Breast epithelium (tissue), 4 donors: ENCODE results near the gene CST9L. TPM values are rescaled to one million over a fixed set of nuclear protein-coding genes. Genes with fewer than 3 reads are reported as not detected.
"Not testable (repeated sequence)": the region's sequence is repeated elsewhere in the genome, so short reads cannot be mapped to it uniquely, and the experiment has no call there.

ENCODE experiments used
- DNase-seq, 2 donors: peaks; one replicate each; pipeline ENCODE4 v3.0.0-alpha.2; 2019; ENCODE audit warnings: low spot score in 2 of 2
- H3K27ac ChIP-seq, 2 donors: fragments of 200-600 bp; sonication (generic) in 1 of 2; one replicate each; pipeline ENCODE4 v1.5.1; 2016 to 2019; ENCODE audit warnings: mild to moderate bottlenecking in 1 of 2
- H3K27me3 ChIP-seq, 2 donors: fragments of 200-600 bp; sonication (generic) in 1 of 2; one replicate each; pipeline versions ENCODE4 v1.5.1 to v1.6.0; 2017 to 2019; ENCODE audit warnings: control low read depth in 1 of 2, mild to moderate bottlenecking in 1 of 2
- H3K36me3 ChIP-seq: fragments of 200-600 bp; one replicate; pipeline ENCODE4 v1.5.1; 2019
- H3K4me1 ChIP-seq, 2 donors: fragments of 200-600 bp; sonication (generic); one replicate each; pipeline ENCODE4 v1.5.1; 2016 to 2019; ENCODE audit warnings: control low read depth in 1 of 2
- H3K4me3 ChIP-seq, 3 donors: fragments of 200-600 bp; sonication (generic); 1 replicate in 2 of 3; 2 replicates in 1 of 3; pipeline ENCODE4 v1.5.1; 2016 to 2019; ENCODE audit warnings: mild to moderate bottlenecking in 3 of 3, moderate library complexity in 2 of 3
- H3K9me3 ChIP-seq, 2 donors: fragments of 200-600 bp; sonication (generic) in 1 of 2; one replicate each; pipeline ENCODE4 v1.5.1; 2016 to 2019; ENCODE audit warnings: control low read depth in 1 of 2
- POLR2A ChIP-seq: fragments of 450-650 bp; IDR thresholded peaks from one replicate; pipeline ENCODE4 v1.6.1; 2016; ENCODE audit warnings: antibody characterized with exemption, mild to moderate bottlenecking, moderate library complexity
- POLR2AphosphoS5 ChIP-seq, 3 donors: sonication (generic); formaldehyde crosslinking; IDR thresholded peaks; one replicate each; pipeline ENCODE4 v1.6.1; 2017; ENCODE audit warnings: antibody characterized with exemption in 3 of 3
- intact Hi-C: fragments of 100-400 bp; cut with DNase I; formaldehyde crosslinking; loops from one replicate; pipeline ENCODE4 v1.15.1; 2023; ENCODE audit warnings: low total_unique reads
- total RNA-seq, 3 donors: library from RNA; depleted of rRNA; stranded (reverse); fragments of >200 nt; gene quantifications; one replicate each; pipeline ENCODE4 v1.1.0, GENCODE V29; 2016
- TF ChIP-seq, protein P1 (sequence below), 3 donors: fragments of 450-650 bp; IDR thresholded peaks; one replicate each; pipeline ENCODE4 v1.5.1; 2016 to 2017; ENCODE audit warnings: antibody characterized with exemption in 3 of 3, mild to moderate bottlenecking in 3 of 3, moderate library complexity in 3 of 3

Gene CST9L
- total RNA-seq, 3 donors from 2014 or later: not detected

- Histone ChIP-seq H3K27ac (no peak overlapping the region), H3K4me1 (no peaks in the 10 kb centered on the region), H3K4me3 (no peak overlapping the region), H3K27me3 (no peaks in the 10 kb centered on the region), H3K9me3 (no peaks in the 10 kb centered on the region), H3K36me3 (no peaks in the 10 kb centered on the region)
- no peak for DNase-seq
- TF ChIP-seq POLR2A (no peak), POLR2AphosphoS5 (IDR thresholded peaks at IDR 0.05) (no peak)
- TF ChIP-seq, protein P1, sequence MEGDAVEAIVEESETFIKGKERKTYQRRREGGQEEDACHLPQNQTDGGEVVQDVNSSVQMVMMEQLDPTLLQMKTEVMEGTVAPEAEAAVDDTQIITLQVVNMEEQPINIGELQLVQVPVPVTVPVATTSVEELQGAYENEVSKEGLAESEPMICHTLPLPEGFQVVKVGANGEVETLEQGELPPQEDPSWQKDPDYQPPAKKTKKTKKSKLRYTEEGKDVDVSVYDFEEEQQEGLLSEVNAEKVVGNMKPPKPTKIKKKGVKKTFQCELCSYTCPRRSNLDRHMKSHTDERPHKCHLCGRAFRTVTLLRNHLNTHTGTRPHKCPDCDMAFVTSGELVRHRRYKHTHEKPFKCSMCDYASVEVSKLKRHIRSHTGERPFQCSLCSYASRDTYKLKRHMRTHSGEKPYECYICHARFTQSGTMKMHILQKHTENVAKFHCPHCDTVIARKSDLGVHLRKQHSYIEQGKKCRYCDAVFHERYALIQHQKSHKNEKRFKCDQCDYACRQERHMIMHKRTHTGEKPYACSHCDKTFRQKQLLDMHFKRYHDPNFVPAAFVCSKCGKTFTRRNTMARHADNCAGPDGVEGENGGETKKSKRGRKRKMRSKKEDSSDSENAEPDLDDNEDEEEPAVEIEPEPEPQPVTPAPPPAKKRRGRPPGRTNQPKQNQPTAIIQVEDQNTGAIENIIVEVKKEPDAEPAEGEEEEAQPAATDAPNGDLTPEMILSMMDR (IDR thresholded peaks at IDR 0.05): no peak
- intact Hi-C loops: no loop called here
These were observed 15.2 kb upstream of the CST9L start for GRCh38 chr20:23583526-23583925.

- no peaks in the 10 kb centered on the region for H3K27me3 ChIP-seq
- H3K27ac ChIP-seq: no peak overlapping the region
- H3K4me3 ChIP-seq: no peak overlapping the region
- H3K36me3 ChIP-seq: no peaks in the 10 kb centered on the region
- no peaks in the 10 kb centered on the region for H3K9me3 ChIP-seq
- no peak for DNase-seq
- TF ChIP-seq POLR2A (no peak), POLR2AphosphoS5 (IDR thresholded peaks at IDR 0.05) (no peak)
- TF ChIP-seq, protein P1 (IDR thresholded peaks at IDR 0.05): no peak
- intact Hi-C loops: no loop called here
- no peaks in the 10 kb centered on the region for H3K4me1 ChIP-seq
These were observed 14.0 kb upstream of the CST9L start for GRCh38 chr20:23582293-23582692.

GRCh38 chr20:23581833-23582232 lies 13.5 kb upstream of the CST9L start:
- H3K27ac ChIP-seq, H3K9me3 ChIP-seq, DNase-seq, H3K4me3 ChIP-seq, H3K27me3 ChIP-seq, intact Hi-C loops, H3K4me1 ChIP-seq, H3K36me3 ChIP-seq: not testable (repeated sequence)

- H3K27me3 ChIP-seq: no peaks in the 10 kb centered on the region
- H3K27ac ChIP-seq: no peak overlapping the region
- H3K4me1 ChIP-seq: no peaks in the 10 kb centered on the region
- H3K4me3 ChIP-seq: no peak overlapping the region
- intact Hi-C loops: no loop called here
- TF ChIP-seq POLR2A: no peak
- TF ChIP-seq, protein P1 (IDR thresholded peaks at IDR 0.05): no peak
- TF ChIP-seq POLR2AphosphoS5 (IDR thresholded peaks at IDR 0.05): no peak
- no peaks in the 10 kb centered on the region for H3K9me3 ChIP-seq
- DNase-seq: no peak
- H3K36me3 ChIP-seq: no peaks in the 10 kb centered on the region
These were observed 6.7 kb upstream of the CST9L start for GRCh38 chr20:23574977-23575376.

- Histone ChIP-seq H3K9me3 (no peaks in the 10 kb centered on the region), H3K27me3 (no peaks in the 10 kb centered on the region), H3K27ac (no peak overlapping the region), H3K4me1 (no peaks in the 10 kb centered on the region), H3K36me3 (no peaks in the 10 kb centered on the region), H3K4me3 (no peak overlapping the region)
- intact Hi-C loops: no loop called here
- TF ChIP-seq POLR2A (no peak), POLR2AphosphoS5 (IDR thresholded peaks at IDR 0.05) (no peak)
- TF ChIP-seq, protein P1 (IDR thresholded peaks at IDR 0.05): no peak
- DNase-seq: no peak
These were observed 2.0 kb upstream of the CST9L start for GRCh38 chr20:23570178-23570760.

DNA sequence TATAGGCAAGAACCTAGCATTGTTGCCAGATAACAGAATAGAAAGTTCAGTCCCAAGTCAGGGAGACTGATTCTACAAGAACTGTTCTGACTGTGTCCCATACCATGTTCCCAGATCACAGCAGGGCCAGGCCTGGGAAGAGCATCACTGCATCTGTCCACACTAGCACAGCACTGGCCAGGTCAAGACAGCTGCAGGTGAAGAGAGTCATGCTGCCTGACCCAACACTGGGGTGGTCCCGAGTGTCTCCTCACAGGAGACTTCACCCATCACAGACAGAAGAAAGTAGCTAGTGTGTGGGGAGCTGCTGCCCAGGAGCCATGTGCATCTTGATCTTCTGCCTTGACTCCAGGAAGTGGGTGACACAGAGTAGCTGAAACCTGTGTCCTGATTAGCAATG lies 1.3 kb upstream of the CST9L start:
- Histone ChIP-seq H3K27ac (no peak overlapping the region), H3K4me3 (no peak overlapping the region), H3K4me1 (no peaks in the 10 kb centered on the region), H3K36me3 (no peaks in the 10 kb centered on the region), H3K9me3 (no peaks in the 10 kb centered on the region), H3K27me3 (no peaks in the 10 kb centered on the region)
- TF ChIP-seq POLR2AphosphoS5 (IDR thresholded peaks at IDR 0.05) (no peak), POLR2A (no peak)
- TF ChIP-seq, protein P1 (IDR thresholded peaks at IDR 0.05): no peak
- intact Hi-C loops: no loop called here
- no peak for DNase-seq
